Measurements from ENCODE around the gene CFAP65.

Gene CFAP65

DNA sequence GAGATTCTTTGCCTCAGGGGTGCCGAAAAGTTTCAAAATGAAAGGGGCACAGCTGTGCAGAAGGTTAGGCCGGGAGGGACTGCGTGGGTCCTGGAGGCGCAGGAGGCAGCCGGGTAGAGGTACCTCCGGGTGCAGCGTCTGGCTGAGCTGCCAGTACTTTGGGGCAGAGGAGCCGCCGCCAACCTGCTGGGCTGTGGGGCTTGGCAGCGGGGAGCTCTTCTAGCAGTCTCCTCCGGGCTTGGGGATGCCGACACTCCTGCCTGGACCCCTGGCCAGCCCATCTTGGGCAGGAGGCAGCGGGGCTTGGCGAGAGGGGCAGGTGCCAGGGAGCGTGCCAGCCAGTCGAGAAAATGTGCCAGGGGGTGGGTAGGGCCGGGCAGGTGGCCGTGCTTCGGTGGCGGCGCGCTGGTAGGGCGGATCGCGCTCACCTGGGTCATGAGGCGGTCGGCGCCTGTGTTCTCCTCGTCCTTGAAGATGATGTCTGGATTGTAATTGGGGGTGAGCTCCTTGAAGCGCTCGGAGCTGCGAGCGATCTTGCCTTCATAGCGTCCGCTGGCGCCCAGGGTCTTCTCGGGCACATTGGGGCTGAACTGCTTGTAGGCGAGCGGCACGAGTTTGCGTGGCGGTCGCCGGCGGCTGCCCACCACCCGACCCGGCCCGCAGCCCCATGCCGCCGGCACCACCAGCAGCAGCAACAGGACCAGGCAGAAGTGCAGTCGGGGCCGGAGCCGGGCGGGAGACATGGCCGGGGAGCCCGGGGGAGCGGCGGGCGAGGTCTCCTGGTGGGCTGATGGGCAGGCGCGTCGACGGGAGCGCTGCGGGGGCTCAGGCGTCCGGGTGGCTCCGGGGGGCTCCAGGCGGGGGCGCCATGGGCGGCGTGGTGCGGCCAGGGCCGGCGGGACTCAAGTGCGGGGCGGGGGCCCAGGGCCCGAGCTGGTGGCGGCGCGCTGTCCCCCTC is 18.7 kb upstream of the CFAP65 start:
- peak; percentile 20 for DNase-seq

DNA sequence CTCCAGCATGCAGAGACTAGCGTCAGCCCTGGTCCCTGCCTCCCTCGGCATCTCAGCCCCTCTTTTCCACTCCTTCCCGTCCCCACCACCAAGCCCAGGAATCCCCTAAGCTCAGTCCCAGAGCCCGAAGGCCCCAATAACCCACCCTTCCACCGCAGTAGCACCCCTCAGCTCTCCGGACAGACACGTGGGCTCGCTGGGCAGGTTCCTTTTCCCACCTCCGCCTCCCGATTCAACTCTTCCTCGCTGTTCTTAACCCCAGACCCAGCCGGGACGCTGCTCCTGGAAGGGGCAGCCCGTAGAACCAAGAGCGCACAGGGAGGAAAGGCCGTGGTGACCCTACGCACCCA is 18.0 kb upstream of the CFAP65 start:
- DNase-seq = no peak

DNA sequence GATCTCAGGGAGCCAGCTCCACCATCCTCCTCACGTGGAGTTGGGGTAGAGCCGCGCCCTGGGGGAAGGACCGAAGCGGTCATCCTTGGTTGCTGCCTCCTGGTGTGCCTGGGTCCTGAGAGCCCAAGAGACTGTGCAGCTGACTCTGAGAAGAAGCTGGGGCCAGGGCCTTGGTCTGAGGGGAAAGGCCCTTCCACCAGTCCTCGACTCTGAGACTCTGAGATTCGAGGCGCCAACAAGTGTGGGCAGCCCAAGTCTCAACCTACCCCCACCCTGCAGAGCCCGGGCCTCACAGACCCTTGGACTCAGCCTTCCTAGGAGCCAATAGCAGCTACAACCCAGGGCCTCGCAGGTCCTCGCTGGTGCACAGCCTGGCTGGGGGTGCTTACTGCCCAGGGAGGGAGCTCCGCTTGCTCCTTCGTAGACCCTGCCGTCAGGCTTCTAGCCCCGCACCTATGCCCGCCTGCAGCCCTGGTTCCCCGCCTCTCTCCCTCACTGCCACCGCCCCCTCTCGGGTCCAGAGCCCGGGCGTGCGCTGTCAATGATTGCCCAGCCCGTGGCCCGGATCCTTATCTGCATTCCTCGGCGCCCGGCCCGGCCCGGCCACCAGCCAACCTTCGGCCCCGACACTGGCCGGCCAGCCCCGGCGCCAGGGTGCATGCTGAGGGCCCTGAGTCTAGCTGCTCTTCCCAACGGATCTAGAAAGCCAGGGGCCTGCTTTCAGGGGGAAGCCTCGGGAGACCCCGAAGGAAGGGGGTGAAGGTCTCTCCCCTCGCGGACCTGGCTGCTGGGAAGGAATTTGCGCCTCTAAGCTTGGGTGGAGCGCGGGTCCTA is 17.4 kb upstream of the CFAP65 start:
- no peak for DNase-seq

DNA sequence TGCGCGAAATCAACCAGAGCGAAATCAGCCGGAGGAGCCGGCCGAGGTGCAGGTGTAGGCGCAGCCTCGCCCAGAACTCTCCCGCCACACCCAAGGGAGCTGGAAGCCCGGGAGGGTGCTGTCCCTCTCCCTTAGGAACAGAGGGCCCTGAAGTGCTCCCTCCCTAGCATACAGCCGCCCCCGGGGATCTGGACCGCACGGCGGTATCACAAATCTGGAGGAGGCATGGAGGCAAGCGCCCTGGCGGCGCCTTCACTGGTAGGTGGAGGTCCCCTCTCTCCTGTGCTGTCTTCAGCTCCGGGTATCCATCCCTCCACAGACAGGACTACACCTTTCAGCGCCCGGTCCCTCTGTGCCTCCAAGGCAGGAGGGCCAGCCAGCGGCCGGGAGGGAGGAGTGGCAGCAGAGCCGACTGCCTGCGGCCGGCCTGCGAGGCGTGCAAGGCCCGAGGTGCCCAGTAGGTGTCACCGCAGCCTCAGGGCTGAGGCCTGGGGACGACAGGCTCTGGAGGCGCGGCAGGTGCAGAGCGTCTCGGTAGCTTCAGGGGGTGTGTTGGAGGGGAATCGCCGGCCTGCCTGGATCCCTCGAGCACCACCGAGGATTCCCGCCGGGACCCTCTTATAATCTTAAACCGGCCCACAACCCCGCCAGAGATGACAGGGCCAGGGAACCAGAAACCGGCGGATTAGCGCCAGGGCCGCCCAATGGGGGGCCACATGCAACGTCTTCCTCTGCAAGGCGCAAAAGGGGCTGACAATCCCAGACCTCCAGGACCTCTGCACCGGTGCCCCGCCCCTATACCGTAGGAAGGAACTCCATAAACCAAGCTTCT is 16.6 kb upstream of the CFAP65 start:
- peak; percentile 74 for DNase-seq

DNA sequence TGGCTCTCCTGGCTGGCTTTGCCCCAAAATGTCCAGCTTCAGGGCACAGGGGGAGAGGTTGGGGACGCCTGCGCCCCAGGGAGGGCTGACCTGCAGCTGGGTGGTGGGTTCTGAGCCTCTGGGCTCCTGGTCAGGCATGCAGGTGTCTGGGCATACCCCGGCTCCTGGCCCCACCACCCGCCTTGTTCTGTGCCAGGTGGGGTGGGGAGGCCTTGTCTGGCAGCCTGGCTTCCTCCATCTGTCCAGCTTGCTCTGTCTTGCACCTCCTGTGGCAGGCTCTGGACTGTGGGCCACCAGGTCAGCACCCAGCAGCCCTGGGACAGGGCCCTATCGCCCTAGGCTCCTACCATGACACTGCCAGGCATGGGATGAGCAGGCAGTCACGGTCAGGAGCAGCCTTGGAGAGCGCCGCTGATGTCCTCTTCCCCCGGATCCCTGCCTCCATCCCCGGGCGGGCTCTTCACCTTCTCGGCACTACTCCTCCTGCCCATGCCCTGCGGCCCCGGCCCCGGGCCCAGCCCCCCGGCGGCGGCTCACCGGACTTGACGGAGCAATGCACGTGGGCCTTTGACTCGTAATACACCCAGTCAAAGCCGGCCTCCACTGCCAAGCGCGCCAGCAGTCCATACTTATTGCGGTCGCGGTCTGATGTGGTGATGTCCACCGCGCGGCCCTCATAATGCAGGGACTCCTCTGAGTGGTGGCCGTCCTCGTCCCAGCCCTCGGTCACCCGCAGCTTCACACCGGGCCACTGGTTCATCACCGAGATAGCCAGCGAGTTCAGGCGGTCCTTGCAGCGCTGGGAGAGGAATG is 15.8 kb upstream of the CFAP65 start:
- DNase-seq = no peak

DNA sequence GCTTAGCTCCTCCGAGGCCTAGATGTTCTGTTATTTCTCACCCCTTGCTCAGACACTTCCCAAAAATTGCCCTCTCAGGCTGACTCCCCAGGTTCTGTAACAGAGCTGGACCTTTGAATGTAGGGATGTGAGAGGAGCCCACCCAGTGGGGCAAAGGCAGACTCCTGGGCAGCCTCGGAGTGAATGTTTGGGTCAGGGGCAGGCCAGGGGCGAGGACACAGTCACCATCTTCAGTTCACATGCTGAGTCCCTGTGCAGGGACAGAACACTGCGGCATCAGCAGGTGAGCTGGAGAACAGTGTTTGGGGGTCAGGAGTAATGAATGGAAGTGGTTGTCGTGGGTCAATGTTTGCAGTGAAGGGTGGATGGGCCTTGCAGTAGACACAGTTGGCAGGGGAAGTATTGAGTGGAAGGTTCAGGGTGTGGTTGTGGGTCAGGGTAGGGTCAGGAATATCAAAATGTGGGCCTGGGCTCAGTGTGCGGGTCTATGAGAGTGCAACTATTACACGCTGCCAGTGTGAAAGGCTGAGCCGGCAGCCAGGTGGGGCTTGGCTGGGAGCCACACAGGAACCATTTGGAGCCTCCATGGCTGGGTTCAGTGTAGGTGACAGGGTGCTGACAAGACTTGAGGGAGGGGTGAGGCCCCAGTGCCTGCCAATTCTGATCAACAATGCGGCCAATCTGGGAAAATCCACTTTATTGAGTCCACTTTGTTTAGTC is 15.0 kb upstream of the CFAP65 start:
- DNase-seq = peak; percentile 28

DNA sequence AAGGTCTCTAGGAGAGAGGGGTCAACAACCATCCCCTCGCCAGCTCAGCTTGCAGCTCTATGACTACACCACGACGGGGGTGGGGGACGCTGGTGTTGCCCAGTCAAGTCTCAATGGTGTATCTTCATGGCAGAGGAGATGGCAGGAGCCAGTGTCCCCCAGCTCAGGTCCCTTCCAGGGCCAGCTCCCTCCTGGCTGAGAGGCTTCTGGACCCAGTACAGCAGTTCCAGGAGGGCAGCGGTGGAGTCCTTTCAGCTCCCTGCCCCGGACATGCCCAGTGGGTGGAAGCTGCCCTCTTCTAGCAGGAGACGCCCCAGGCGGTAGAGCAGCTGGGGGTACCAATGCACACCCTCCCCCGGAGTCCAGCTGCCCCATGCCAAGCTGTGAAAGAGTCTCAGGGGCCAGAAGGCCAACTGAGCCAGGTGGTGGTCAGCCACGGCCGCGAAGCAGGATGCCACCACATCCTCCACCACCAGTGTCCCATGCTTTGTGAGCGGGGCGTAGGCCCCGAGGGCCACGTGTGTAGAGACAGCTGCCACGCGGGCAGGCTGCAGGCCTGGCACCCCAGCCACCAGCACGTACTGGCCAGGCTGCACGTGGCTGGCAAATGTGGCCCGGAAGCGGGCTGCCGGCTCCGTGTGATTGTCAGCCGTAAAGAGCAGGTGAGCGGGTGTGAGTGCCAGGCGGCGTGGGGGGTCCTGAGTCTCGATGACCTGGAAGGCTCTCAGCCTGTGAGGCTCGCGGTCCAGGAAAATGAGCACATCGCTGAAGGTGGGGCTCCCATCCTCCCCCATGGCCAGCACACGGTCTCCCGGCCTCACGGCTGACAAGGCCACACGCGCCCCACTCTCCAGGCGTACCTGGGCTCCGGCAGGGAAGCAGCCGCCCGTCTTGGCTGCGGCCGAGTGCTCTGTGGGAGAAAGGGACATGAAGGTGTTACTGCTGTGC is 13.9 kb upstream of the CFAP65 start:
- no peak for DNase-seq

DNA sequence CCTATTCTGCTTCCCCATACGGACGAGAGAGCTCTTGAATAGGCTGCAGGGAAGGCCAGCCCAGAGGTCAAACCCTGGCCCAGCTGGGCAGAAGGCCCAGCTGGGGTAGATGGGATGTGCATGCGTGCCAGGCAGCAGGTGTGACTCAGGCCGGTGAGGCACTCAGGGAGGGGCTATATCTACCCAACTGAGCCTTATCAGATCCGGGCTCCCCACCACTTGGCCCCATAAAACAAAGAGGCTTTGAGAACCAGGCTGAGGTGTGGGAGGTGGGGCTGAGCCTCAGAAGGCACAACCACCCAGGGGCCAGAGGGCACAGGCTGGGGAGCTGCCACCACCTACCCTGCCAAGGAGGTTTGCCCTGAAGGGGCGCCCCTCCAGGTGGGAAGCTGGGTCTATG is 8.0 kb upstream of the CFAP65 start:
- no peak for DNase-seq

DNA sequence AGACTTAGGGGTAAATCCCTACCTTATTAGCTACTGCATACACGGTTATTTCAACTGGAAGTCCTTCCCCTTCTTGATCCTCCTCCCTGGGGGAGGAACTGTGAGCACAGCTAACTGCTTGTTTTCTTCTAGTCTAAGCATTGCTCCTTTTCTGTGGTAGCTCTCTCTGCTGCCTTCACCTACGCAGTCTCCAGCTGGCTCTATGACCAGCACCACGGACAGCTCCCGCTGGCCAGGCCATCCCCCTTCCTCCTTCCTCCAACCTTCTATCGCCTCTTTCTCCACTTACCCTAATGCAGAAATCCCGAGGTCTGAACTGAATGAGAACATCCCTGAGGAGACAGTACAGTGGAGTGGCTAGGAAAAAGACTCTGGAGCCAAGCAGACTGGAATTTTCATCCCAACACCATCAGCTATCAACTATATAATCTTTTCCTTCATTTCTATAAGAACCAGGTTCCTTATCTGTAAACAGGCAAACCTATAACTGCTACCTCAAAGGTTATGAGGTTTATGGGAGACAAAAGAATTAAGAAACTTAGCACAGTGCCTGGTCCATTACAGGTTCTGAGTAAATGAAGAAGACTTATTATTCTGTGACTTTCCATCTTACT is 4.7 kb upstream of the CFAP65 start:
- DNase-seq = no peak

DNA sequence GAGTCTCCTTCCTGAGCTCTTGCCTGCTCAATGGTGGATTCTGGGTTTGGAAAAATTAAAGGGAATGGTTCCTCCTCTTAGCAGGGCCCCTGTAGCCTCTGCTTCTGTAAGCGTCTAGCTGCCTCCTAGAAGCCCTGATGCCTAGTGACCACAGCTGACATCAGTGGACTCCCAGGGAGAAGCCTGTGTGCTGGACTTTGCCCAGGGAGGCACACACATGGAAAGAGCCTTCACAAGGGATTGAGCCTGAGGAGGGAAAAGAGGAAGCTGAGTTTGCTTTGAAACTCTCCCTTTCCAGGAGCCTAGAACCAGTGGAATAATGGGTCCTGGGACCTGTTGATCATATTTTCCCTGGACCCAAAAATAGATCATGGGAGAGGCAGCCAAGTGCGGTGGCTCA is 1.4 kb upstream of the CFAP65 start:
- DNase-seq = no peak

DNA sequence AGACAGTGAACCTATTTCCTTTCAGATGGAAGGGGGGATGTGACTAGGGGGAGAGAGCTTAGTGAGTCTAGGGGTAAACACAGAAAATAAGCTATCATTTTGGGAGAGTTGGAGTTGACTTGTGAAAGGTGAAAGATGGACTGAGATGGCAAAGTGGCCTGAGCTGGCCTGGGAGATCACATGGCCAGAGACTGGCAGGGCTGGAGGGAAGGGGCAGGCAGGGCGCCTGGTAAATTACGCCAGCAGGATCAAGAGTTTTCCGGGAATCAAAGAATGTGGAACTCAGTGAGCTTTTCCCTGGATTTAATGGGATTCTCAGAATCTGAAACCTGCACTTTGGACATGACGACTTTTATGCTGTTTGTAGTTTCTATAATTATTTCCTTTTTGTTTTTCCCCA is 841 bp upstream of the CFAP65 start:
- DNase-seq = no peak

DNA sequence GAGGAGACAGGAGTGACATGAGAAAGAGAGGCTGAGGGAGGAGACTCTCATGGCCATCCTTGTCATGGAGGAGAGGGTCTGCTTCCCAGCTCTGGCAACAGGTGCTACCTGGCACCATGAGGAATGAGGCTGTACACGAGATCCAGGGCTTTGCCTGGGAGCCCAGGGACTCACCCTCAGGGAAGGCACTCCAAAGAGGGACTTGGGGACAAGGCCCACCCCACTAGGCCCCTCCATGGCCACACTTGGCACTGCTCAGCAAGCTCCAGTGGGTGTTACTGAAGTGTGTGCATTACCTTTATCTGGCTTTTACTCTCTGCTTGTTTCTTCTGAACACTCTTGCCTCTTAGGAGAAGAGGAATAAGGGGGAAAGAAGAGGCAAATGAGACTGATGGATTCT is 2.7 kb downstream of the CFAP65 start:
- DNase-seq = no peak

DNA sequence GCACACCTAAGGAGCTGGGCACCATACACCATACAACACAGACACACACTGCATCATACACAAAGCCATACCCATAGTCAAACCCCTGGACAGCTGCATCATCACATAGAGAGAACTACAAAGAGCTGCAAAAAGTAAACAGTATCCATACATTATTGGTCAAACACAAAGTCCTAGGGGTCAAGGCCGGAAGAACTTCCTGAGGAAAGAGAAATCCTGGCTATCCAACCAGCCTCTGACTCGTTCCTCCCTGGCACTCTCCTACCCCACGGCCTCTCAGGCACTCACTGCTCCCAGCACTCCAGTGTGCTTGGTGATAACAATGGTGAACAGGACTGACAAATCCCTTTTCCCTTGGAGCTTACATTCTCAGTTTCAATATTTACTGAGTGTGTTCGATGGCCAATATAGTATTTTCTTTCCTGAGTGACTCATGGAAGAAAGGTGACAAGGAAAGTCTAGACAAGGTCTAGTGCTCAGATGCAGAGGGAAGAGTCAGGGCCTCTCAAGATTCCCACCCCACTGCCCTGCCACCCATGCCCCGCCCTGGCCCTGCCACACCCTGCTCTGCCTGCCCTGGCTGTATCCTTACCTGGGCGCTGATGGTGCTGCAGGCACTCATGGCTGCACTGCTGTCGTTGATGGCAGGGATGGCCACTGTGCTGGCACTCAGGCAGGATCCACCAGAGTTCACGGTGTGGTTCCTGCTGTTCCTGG is 3.4 kb downstream of the CFAP65 start:
- no peak for DNase-seq

DNA sequence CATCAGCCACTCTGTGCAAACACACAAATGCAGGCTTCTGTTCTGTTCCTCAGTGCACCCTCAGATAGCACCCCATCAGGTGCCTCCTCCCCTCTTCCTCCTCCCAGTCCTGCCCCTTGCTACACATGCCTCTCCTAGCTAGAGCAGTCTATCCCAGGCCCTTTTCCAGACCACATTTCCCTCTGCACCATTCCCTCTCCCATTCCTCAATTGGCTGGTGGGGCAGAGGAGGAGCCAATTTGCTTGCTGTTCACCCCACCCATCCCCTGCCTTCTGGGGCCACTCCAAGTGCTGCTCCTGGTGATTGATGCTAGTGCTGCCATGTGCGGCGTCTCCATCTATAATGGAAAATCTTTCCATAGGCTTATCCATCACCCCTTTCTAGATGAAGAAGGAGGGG is 5.4 kb downstream of the CFAP65 start:
- no peak for DNase-seq

DNA sequence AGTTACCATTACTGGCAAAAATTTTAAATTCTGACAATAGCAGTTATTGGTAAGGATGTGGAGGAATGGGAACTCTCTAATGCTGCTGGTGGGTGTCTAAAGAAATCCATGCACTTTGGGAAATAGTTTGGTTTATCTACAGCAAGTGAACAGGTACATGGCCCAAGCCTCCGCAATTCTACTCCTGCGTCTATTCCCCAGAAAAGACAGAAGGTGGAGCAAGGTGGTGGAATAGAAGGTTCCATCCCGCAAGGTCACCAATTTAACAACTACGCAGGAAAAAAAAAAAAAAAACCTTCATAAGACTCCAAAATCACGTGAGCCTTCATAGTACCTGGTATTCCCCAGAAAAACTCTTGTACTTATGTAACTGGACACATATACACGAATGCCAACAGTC is 6.5 kb downstream of the CFAP65 start:
- DNase-seq = no peak

DNA sequence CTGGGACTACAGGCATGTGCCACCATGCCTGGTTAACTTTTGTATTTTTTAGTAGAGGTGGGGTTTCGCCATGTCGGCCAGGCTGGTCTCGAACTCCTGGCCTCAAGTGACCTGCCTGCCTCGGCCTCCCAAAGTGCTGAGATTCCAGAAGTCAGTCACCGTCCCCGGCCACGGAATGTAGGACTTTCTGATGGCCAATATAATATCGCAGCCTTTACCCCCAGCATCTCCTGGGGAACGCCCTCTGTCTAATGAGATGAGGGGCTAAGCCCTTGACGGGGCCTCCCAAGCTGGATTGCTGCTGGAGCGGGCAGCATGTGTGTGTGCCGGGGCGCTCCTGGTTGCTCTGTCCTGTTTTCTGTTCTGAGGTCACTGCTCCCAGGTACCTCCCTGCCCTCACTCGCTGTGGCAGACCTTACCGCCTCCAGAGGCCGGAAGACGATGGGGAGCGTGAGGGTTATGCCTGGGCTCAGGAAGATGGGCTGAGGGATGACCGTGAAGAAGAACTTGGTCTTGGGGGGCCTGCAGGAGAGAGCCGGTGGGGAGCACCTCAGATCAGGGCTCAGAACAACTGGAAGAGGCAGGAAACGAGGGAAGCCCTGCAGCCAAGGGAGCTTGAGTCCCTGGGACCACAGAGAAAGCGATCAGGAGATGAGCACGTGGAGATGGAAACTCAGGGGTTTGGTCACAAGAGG is 9.1 kb downstream of the CFAP65 start:
- no peak for DNase-seq

DNA sequence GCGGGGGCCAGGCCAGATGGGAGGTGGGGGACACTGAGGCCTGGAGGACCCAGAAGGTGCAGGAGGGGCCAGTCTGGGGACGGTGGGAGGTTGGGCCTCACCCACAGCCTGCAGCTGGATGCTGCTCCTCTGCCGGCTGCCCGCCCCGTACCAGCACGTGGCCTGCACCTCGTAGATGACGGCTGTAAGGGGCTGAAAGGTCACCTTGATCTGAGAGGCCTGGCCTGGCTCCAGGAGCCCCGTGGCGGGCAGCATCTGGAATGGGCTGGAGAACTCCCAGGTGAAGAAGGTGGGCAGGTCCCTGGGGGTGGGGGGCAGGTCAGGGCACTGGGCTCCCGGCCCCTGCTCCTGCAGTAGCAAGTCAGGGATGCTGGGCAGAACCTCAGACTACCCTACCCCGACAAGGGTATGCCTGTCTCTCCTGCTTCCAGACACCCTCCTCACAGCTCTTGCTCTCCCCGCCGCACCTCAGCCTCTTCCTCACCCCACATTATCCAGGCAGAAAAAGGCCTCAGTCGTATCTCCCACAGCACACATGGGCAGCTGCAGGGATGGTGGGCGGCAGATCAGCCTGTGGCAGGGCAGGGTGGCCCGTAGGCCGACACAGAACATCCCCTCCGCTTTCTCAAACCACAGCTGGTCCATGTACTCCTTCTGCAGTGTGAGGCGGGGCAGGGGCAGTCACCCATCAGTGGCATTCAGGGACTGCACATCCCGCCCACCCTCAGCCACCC is 10.1 kb downstream of the CFAP65 start:
- DNase-seq = no peak

All from NCI-H69 (cell line).